Measurements from ENCODE around the gene FGF14. TPM values are rescaled to one million over a fixed set of nuclear protein-coding genes. Genes with fewer than 3 reads are reported as not detected.

The FGF14 gene
- polyA plus RNA-seq, 1 of the 3 experiments (the other 2 are of a cell fraction): 0.20 TPM

- TF ChIP-seq, protein P1, sequence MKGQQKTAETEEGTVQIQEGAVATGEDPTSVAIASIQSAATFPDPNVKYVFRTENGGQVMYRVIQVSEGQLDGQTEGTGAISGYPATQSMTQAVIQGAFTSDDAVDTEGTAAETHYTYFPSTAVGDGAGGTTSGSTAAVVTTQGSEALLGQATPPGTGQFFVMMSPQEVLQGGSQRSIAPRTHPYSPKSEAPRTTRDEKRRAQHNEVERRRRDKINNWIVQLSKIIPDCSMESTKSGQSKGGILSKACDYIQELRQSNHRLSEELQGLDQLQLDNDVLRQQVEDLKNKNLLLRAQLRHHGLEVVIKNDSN (IDR thresholded peaks at IDR 0.05; ENCODE audit: borderline replicate concordance, low read depth): no peak
Observed at GRCh38 chr13:102441085-102441484, 39.2 kb upstream of the FGF14 start (continued).

DNA sequence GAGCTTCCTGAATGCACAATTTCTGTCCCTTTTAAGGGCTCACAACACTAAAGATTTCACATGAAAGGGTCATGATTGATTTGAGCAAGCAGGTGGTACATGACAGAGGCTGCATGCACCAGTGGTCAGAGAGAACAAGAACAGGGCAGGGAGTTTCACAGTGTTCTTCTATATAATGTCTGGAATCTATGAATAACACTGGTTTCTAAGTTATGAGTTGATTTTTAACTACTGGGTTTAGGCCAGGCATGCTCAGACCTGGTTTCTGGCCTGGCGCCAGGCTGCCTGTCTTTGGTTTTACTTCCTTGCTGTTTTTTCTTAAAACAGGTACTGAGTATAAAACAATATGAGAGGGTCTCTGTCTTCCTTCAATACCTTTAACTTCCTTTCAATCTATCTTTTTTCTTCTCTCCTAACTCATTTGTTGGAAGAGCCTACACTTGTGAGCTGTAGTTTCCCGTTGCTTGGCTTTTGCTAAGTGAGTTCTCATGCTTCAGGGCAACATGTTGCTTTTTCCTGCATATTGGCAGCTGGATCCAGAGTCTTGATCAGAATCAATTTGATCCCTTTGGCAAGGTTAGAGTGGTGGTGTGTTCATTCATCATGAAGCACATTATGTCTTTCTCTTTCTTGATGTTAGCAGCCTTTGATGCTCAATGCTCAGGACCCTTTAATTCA lies 38.5 kb upstream of the FGF14 start:
- Histone ChIP-seq H3K79me2 (ENCODE audit: insufficient read depth) (no peaks in the 10 kb centered on the region), H3K27me3 (ENCODE audit: insufficient read depth) (no peaks in the 10 kb centered on the region), H3K4me2 (no peak overlapping the region), H2AFZ (ENCODE audit: low read depth) (no peak overlapping the region), H3K27ac (ENCODE audit: low read depth in 2 of 2, low read length in 1 of 2) (no peak overlapping the region; a peak in 1 of 4 replicates), H3K4me1 (ENCODE audit: control insufficient read depth in 1 of 2, insufficient read depth in 2 of 2, low read depth in 1 of 2, low read length in 1 of 2) (0 out of 4 replicates have a peak, but pooled peaks cover 0 to 2% of the 10 kb centered on the region in 2 experiments), H3F3A (replicated peaks; ENCODE audit: insufficient read depth) (no peaks in the 10 kb centered on the region), H3K4me3 (ENCODE audit: low read depth in 2 of 2, low read length in 1 of 2) (no peak overlapping the region), H3K9ac (no peak overlapping the region), H3K9me3 (no peaks in the 10 kb centered on the region), H3K36me3 (replicated peaks in 1 of 2; ENCODE audit: control insufficient read depth in 1 of 2, insufficient read depth in 2 of 2, low read length in 1 of 2) (no peaks in the 10 kb centered on the region), H4K20me1 (ENCODE audit: insufficient read depth) (no peaks in the 10 kb centered on the region), H3K9me2 (no peaks in the 10 kb centered on the region)
- TF ChIP-seq SIN3A (IDR thresholded peaks at IDR 0.05; ENCODE audit: borderline replicate concordance, low read depth, low read length): no peak
- DNase-seq: no peak
- 56% methylated on average over 2 of the region's 2 CpGs for WGBS (ENCODE audit: low lambda C conversion rate)
- ChIA-PET CTCF (interaction anchor here (0.6 kb wide), 1 partner anchor 312 kb away, joined by 3 read pairs; no protein-coding TSS in a partner anchor), POLR2A (no interaction called here)

DNA sequence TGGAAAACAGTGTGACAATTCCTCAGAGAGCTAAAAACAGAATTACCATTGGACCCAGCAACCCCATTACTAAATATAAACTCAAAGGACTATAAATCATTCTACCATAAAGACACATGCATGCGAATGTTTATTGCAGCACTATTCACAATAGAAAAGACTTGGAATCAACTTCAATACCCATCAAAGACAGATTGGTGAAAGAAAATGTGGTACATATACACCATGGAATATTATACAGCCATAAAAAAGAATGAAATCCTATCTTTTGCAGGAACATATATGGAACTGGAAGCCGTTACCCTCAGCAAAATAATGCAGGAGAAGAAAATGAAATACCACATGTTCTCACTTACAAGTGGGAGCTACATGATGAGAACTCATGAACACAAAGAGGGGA lies 20.8 kb upstream of the FGF14 start:
- WGBS (ENCODE audit: low lambda C conversion rate): 21% methylated on average over 2 of the region's 2 CpGs
- ChIA-PET CTCF (no interaction called here), POLR2A (no interaction called here)
- H3K27ac ChIP-seq (ENCODE audit: low read depth in 2 of 2, low read length in 1 of 2): no peak overlapping the region
- H3K36me3 ChIP-seq (replicated peaks in 1 of 2; ENCODE audit: control insufficient read depth in 1 of 2, insufficient read depth in 2 of 2, low read length in 1 of 2): peaks cover 0 to 4% of the 10 kb centered on the region in 2 experiments
- H3K4me1 ChIP-seq (ENCODE audit: control insufficient read depth in 1 of 2, insufficient read depth in 2 of 2, low read depth in 1 of 2, low read length in 1 of 2): no peaks in the 10 kb centered on the region
- H3K9me2 ChIP-seq: no peaks in the 10 kb centered on the region
- no peak overlapping the region for H2AFZ ChIP-seq (ENCODE audit: low read depth)
- no peaks in the 10 kb centered on the region for H3F3A ChIP-seq (replicated peaks; ENCODE audit: insufficient read depth)
- no peak overlapping the region for H3K4me2 ChIP-seq
- H3K79me2 ChIP-seq (ENCODE audit: insufficient read depth): no peaks in the 10 kb centered on the region
- no peaks in the 10 kb centered on the region for H3K27me3 ChIP-seq (ENCODE audit: insufficient read depth)
- no peak for TF ChIP-seq NFIC (IDR thresholded peaks at IDR 0.05; ENCODE audit: borderline replicate concordance)
- no peak for TF ChIP-seq SMC3 (IDR thresholded peaks at IDR 0.05; ENCODE audit: low read depth, low read length)
- TF ChIP-seq FOSL2 (IDR thresholded peaks at IDR 0.05; ENCODE audit: borderline replicate concordance, low read depth): no peak
- no peak for TF ChIP-seq SIN3A (IDR thresholded peaks at IDR 0.05; ENCODE audit: borderline replicate concordance, low read depth, low read length)
- TF ChIP-seq RFX5 (IDR thresholded peaks at IDR 0.05; ENCODE audit: low read length): no peak
- TF ChIP-seq JUND (IDR thresholded peaks at IDR 0.05): no peak
- TF ChIP-seq TEAD4 (IDR thresholded peaks at IDR 0.05; ENCODE audit: borderline replicate concordance, insufficient read depth): no peak
- TF ChIP-seq RXRA (IDR thresholded peaks at IDR 0.05; ENCODE audit: borderline replicate concordance, low read depth): no peak
- no peak for TF ChIP-seq FOXM1 (IDR thresholded peaks at IDR 0.05; ENCODE audit: low read depth)
- TF ChIP-seq MEF2A (IDR thresholded peaks at IDR 0.05; ENCODE audit: borderline replicate concordance, low read depth): no peak
- no peak for TF ChIP-seq CHD2 (IDR thresholded peaks at IDR 0.05; ENCODE audit: low read length, partially characterized antibody)
- no peak for TF ChIP-seq YY1 (IDR thresholded peaks at IDR 0.05; ENCODE audit: low read depth)
- no peak for TF ChIP-seq ELF1 (IDR thresholded peaks at IDR 0.05)
- no peak overlapping the region for H3K9ac ChIP-seq
- peaks cover 7% of the 10 kb centered on the region; the same call in 1 of the 2 replicates for H3K9me3 ChIP-seq
- H3K4me3 ChIP-seq (ENCODE audit: low read depth in 2 of 2, low read length in 1 of 2): no peak overlapping the region
- H4K20me1 ChIP-seq (ENCODE audit: insufficient read depth): no peaks in the 10 kb centered on the region
- no peak for DNase-seq

Data from SK-N-SH (cell line).